K562 (cell line): ENCODE data around the gene YKT6. TPM values are rescaled to one million over a fixed set of nuclear protein-coding genes. Genes with fewer than 3 reads are reported as not detected.

Experiments used
- ATAC-seq: fragments of 200-7000 bp; cut with Tn5 transposase; 3 replicates; pipeline ENCODE4 v1.9.1; 2020; ENCODE audit warnings: moderate library complexity
- BruUV-seq: library from RNA; stranded (reverse); fragments of 400-500 nt; replicated peaks from 2 replicates; lab custom pipeline; 2021; lab: Mats Ljungman, UMichigan
- CTCF ChIA-PET: fragments of 300-600 bp; formaldehyde crosslinking; extraction: SDS; loops from one replicate; lab custom pipeline; 2021; ENCODE audit warnings: low intra/inter-chr PET ratio; lab: Yijun Ruan, JAX
- POLR2A ChIA-PET: fragments of 300-600, 350-650 bp; sonication (Branson Sonifier 250); formaldehyde crosslinking; extraction: SDS; loops from one replicate; lab custom pipeline; 2021; ENCODE audit warnings: antibody characterized with exemption, inconsistent platforms; lab: Yijun Ruan, JAX
- DNase-seq, 4 experiments: peaks; one replicate each; pipeline versions ENCODE4 v3.0.0 to v3.0.0-alpha.2; 2011 to 2018; ENCODE audit warnings: low spot score in 3 of 4, mixed read lengths in 3 of 4; ENCODE audit errors: extremely low read depth in 1 of 4
- FAIRE-seq: peaks from 2 replicates; lab custom pipeline; 2011; peaks lifted over from hg19 to GRCh38; lab: Jason Lieb, UNC
- H2AFZ ChIP-seq: 2 replicates; pipeline ENCODE4 v1.6.0; 2011; ENCODE audit warnings: low read depth, low read length, control low read depth, inconsistent platforms
- H3K27ac ChIP-seq: fragments of 200-600 bp; 3 replicates; pipeline ENCODE4 v1.8.0; 2011; ENCODE audit warnings: low read depth, mild to moderate bottlenecking, control low read depth, inconsistent platforms, low read length, moderate library complexity, mixed read lengths; ENCODE audit errors: extremely low read depth
- H3K27me3 ChIP-seq, 2 experiments: fragments of 300-600 bp in 1 of 2; 2 replicates in 1 of 2; 3 replicates in 1 of 2; pipeline versions ENCODE4 v1.6.0 to v1.8.0; 2011; ENCODE audit warnings: inconsistent platforms in 2 of 2, low read length in 2 of 2, mild to moderate bottlenecking in 1 of 2, mixed read lengths in 1 of 2, moderate library complexity in 1 of 2; ENCODE audit not compliant: control insufficient read depth in 2 of 2, insufficient read depth in 2 of 2
- H3K36me3 ChIP-seq: fragments of 300-600 bp; 3 replicates; pipeline ENCODE4 v1.8.0; 2011; ENCODE audit warnings: mild to moderate bottlenecking, low read length, inconsistent platforms; ENCODE audit not compliant: control insufficient read depth, insufficient read depth
- H3K4me1 ChIP-seq, 2 experiments: fragments of 200-600 bp in 1 of 2; replicated peaks in 1 of 2; 2 replicates in 1 of 2; 3 replicates in 1 of 2; pipeline versions ENCODE4 v1.5.1 to v1.8.0; 2011; ENCODE audit warnings: inconsistent platforms in 2 of 2, low read length in 2 of 2, mild to moderate bottlenecking in 1 of 2, mixed read lengths in 1 of 2, moderate library complexity in 1 of 2; ENCODE audit not compliant: control insufficient read depth in 2 of 2, insufficient read depth in 2 of 2
- H3K4me2 ChIP-seq: 2 replicates; pipeline ENCODE4 v1.6.1; 2011; ENCODE audit warnings: low read length, control low read depth, inconsistent platforms, mixed read lengths; ENCODE audit not compliant: insufficient read depth
- H3K4me3 ChIP-seq: fragments of 200-600 bp; sonication (generic), shearing (Covaris generic); 2 replicates; pipeline ENCODE4 v1.5.1; 2016; ENCODE audit warnings: control low read depth, inconsistent platforms
- H3K79me2 ChIP-seq: fragments of 200-600 bp; 3 replicates; pipeline ENCODE4 v1.8.0; 2011; ENCODE audit warnings: low read length, inconsistent platforms; ENCODE audit not compliant: control insufficient read depth, insufficient read depth
- H3K9ac ChIP-seq, 2 experiments: 2 replicates each; pipeline versions ENCODE4 v1.6.0 to v1.6.1; 2011; ENCODE audit warnings: low read depth in 2 of 2, low read length in 2 of 2, control low read depth in 1 of 2, inconsistent platforms in 1 of 2, mild to moderate bottlenecking in 1 of 2, mixed read lengths in 1 of 2; ENCODE audit not compliant: insufficient read depth in 1 of 2
- H3K9me1 ChIP-seq: one replicate; pipeline ENCODE4 v1.6.0; 2011; ENCODE audit warnings: inconsistent platforms, mild to moderate bottlenecking, low read length, moderate library complexity; ENCODE audit not compliant: control insufficient read depth, insufficient read depth
- H3K9me3 ChIP-seq: replicated peaks from 2 replicates; pipeline ENCODE4 v1.5.1; 2011; ENCODE audit warnings: low read depth, low read length, inconsistent platforms; ENCODE audit not compliant: control insufficient read depth, insufficient read depth
- H4K20me1 ChIP-seq: replicated peaks from 2 replicates; pipeline ENCODE4 v1.6.1; 2011; ENCODE audit warnings: low read length, inconsistent platforms, mixed read lengths; ENCODE audit not compliant: control insufficient read depth, insufficient read depth
- ATF7 ChIP-seq: fragments of 450-650 bp; IDR thresholded peaks from 2 replicates; pipeline ENCODE4 v1.7.1; 2014; ENCODE audit warnings: mild to moderate bottlenecking, moderate library complexity
- HCFC1 ChIP-seq: IDR thresholded peaks from 2 replicates; pipeline ENCODE4 v1.6.1; 2012; ENCODE audit warnings: low read depth, low read length, improper control_type of control experiment
- MAFG ChIP-seq: fragments of 450-650 bp; conservative IDR thresholded peaks from 2 replicates; pipeline ENCODE4 v1.6.1; 2016; ENCODE audit warnings: missing genetic modification characterization, missing compliant biosample characterization
- POLR2G ChIP-seq: fragments of 200-400 bp; formaldehyde crosslinking; IDR thresholded peaks from 2 replicates; pipeline ENCODE4 v1.6.1; 2017; ENCODE audit warnings: low read depth, mild to moderate bottlenecking, antibody characterized with exemption, low read length, moderate library complexity
- POLR3G ChIP-seq: IDR thresholded peaks from 2 replicates; pipeline ENCODE4 v1.6.1; 2011; ENCODE audit not compliant: insufficient read length, insufficient replicate concordance; ENCODE audit errors: extremely low read depth
- YY1 ChIP-seq, 3 experiments: IDR thresholded peaks; 2 replicates each; pipeline ENCODE4 v1.6.1; 2011; ENCODE audit warnings: low read length in 2 of 3, mild to moderate bottlenecking in 2 of 3, moderate library complexity in 2 of 3, borderline replicate concordance in 1 of 3, control low read depth in 1 of 3, low read depth in 1 of 3; ENCODE audit not compliant: insufficient read depth in 3 of 3, insufficient replicate concordance in 2 of 3, control insufficient read depth in 1 of 3, insufficient read length in 1 of 3; ENCODE audit errors: extremely low read depth in 1 of 3
- ZNF780A ChIP-seq: fragments of 250-450 bp; sonication (Bioruptor Pico); IDR thresholded peaks from 2 replicates; pipeline ENCODE4 v1.5.0; 2021; ENCODE audit warnings: mild to moderate bottlenecking
- WGBS: fragments of 100-300 bp; shearing (Covaris generic); methylation state at CpG from one replicate; pipeline ENCODE4 v1.1.6; 2016; ENCODE audit warnings: low coverage, mixed read lengths; ENCODE audit not compliant: insufficient coverage; ENCODE audit errors: missing lambda C conversion rate; 5-methylcytosine and 5-hydroxymethylcytosine counted together
- in situ Hi-C: fragments of 300-500 bp; cut with MboI; formaldehyde crosslinking; loops from 4 replicates; pipeline ENCODE4 v1.15.0; 2018; ENCODE audit warnings: inconsistent platforms, mixed read lengths
- intact Hi-C: fragments of 100-400 bp; cut with micrococcal nuclease; formaldehyde crosslinking; loops from 2 replicates; pipeline ENCODE4 v1.14.2; 2022
- polyA plus RNA-seq, 8 experiments: library from polyadenylated mRNA; depleted of rRNA in 4 of 8; stranded (reverse) in 5 of 8; unstranded in 3 of 8; fragments of >200 nt; fragmentation: Nextera tagmentation in 2 of 8; fragmentation: Illumina TruSeq in 1 of 8; extraction: Ambion mirVana in 2 of 8; extraction: Trizol in 1 of 8; gene quantifications; 2 replicates each; pipeline versions ENCODE4 v1.2.1 to v1.2.3, GENCODE V29; 2011 to 2014; ENCODE audit warnings: inconsistent platforms in 1 of 8, missing spikeins in 1 of 8
- total RNA-seq, 7 experiments: library from RNA; depleted of rRNA in 6 of 7; stranded (reverse); fragments of >200 nt in 6 of 7; fragmentation: Illumina TruSeq in 2 of 7; extraction: Trizol in 2 of 7; gene quantifications; 2 replicates each; pipeline versions ENCODE4 v1.2.1 to v1.2.3, GENCODE V29; 2011 to 2021; ENCODE audit warnings: low replicate concordance in 1 of 7
- TF ChIP-seq, protein P1 (sequence below), 3 experiments: IDR thresholded peaks in 2 of 3; conservative IDR thresholded peaks in 1 of 3; 2 replicates each; pipeline ENCODE4 v1.5.1; 2011 to 2012; ENCODE audit warnings: low read length in 3 of 3, mild to moderate bottlenecking in 3 of 3, control low read depth in 2 of 3, improper control_type of control experiment in 1 of 3, inconsistent platforms in 1 of 3, low read depth in 1 of 3, mixed read lengths in 1 of 3, moderate library complexity in 1 of 3; ENCODE audit not compliant: insufficient read depth in 2 of 3
- TF ChIP-seq, protein P2 (sequence below): fragments of 450-650 bp; IDR thresholded peaks from 2 replicates; pipeline ENCODE4 v1.7.0; 2016; ENCODE audit warnings: borderline replicate concordance
- TF ChIP-seq, protein P3 (sequence below): fragments of 250-450 bp; sonication (Bioruptor Pico); IDR thresholded peaks from 2 replicates; pipeline ENCODE4 v1.5.0; 2020; ENCODE audit warnings: mild to moderate bottlenecking, borderline replicate concordance

YKT6 gene
- total and polyA plus RNA-seq, 9 of the 15 experiments (the other 6 are each of a cell fraction or from before 2014, with no cell fraction given): 1.6 to 90.6 (median 75.1) TPM

DNA sequence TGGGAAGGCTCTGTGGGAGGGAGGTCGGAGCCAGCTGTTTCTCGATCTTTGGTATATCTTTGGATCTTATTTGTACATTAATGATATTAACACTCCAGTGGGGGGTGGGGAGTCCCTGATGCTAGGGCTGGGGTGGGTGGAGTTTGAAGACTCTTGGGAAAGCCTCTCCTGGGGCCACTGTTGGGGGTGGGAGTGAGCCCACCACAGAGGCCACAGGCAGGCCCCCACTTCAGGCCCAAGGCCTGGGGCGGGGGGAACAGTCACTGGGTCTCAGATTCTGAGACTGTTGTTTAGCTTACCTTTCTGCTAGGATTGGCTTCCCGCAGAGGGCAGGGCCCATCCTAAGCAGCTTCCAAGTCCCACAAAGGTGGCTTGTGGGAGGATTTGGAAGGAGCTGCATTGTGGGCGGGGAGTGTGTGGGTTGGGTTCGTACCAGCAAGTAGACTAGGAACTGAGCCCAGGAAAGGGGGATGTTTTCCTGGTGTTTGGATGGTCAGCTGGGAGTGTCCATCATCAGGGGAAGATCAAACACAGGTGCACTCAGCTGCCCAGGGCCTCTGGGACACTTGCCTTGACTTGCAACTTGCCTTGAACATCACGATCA is 11.9 kb downstream of the YKT6 start:
- H3K4me2 ChIP-seq: no peak overlapping the region
- H3K27ac ChIP-seq: no peak overlapping the region
- H3K9me1 ChIP-seq: peaks cover 9% of the 10 kb centered on the region
- ATAC-seq (no peak), DNase-seq (no peak), FAIRE-seq (no peak)
- no peaks in the 10 kb centered on the region for H3K9me3 ChIP-seq
- ChIA-PET CTCF (interaction anchor here (0.6 kb wide), 1 partner anchor 1047 kb away, joined by 3 read pairs; no protein-coding TSS in a partner anchor), POLR2A (interaction anchor here (0.6 to 0.9 kb wide), 3 partner anchors 10 to 752 kb away, joined by 3 to 6 read pairs (median 4); partner anchors contain the start of gene YKT6)
- H4K20me1 ChIP-seq: peaks cover 15% of the 10 kb centered on the region
- intact Hi-C loops: no loop called here
- H3K27me3 ChIP-seq: no peaks in the 10 kb centered on the region
- no peak overlapping the region for H3K4me3 ChIP-seq
- TSS peak; percentile 21 for BruUV-seq
- H2AFZ ChIP-seq: no peak overlapping the region
- H3K9ac ChIP-seq: no peak overlapping the region
- TF ChIP-seq YY1 (IDR thresholded peaks at IDR 0.05; ENCODE audit: borderline replicate concordance in 1 of 3, control insufficient read depth in 1 of 3, extremely low read depth in 1 of 3, insufficient read depth in 3 of 3, insufficient read length in 1 of 3, insufficient replicate concordance in 2 of 3, low read depth in 1 of 3, low read length in 2 of 3): no peak
- TF ChIP-seq POLR2G: no peak
- TF ChIP-seq ZNF780A (CRISPR knock-in tag): no peak
- TF ChIP-seq, protein P1, sequence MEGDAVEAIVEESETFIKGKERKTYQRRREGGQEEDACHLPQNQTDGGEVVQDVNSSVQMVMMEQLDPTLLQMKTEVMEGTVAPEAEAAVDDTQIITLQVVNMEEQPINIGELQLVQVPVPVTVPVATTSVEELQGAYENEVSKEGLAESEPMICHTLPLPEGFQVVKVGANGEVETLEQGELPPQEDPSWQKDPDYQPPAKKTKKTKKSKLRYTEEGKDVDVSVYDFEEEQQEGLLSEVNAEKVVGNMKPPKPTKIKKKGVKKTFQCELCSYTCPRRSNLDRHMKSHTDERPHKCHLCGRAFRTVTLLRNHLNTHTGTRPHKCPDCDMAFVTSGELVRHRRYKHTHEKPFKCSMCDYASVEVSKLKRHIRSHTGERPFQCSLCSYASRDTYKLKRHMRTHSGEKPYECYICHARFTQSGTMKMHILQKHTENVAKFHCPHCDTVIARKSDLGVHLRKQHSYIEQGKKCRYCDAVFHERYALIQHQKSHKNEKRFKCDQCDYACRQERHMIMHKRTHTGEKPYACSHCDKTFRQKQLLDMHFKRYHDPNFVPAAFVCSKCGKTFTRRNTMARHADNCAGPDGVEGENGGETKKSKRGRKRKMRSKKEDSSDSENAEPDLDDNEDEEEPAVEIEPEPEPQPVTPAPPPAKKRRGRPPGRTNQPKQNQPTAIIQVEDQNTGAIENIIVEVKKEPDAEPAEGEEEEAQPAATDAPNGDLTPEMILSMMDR (IDR thresholded peaks at IDR 0.05 in 2 of 3, conservative IDR thresholded peaks at IDR 0.05 in 1 of 3; ENCODE audit: insufficient read depth in 2 of 3, low read depth in 1 of 3, low read length in 3 of 3): no peak
- TF ChIP-seq HCFC1: no peak
- no peak for TF ChIP-seq MAFG (tag)
- TF ChIP-seq ATF7: no peak
- TF ChIP-seq POLR3G: no peak
- TF ChIP-seq, protein P2, sequence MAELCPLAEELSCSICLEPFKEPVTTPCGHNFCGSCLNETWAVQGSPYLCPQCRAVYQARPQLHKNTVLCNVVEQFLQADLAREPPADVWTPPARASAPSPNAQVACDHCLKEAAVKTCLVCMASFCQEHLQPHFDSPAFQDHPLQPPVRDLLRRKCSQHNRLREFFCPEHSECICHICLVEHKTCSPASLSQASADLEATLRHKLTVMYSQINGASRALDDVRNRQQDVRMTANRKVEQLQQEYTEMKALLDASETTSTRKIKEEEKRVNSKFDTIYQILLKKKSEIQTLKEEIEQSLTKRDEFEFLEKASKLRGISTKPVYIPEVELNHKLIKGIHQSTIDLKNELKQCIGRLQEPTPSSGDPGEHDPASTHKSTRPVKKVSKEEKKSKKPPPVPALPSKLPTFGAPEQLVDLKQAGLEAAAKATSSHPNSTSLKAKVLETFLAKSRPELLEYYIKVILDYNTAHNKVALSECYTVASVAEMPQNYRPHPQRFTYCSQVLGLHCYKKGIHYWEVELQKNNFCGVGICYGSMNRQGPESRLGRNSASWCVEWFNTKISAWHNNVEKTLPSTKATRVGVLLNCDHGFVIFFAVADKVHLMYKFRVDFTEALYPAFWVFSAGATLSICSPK: no peak
- TF ChIP-seq, protein P3, sequence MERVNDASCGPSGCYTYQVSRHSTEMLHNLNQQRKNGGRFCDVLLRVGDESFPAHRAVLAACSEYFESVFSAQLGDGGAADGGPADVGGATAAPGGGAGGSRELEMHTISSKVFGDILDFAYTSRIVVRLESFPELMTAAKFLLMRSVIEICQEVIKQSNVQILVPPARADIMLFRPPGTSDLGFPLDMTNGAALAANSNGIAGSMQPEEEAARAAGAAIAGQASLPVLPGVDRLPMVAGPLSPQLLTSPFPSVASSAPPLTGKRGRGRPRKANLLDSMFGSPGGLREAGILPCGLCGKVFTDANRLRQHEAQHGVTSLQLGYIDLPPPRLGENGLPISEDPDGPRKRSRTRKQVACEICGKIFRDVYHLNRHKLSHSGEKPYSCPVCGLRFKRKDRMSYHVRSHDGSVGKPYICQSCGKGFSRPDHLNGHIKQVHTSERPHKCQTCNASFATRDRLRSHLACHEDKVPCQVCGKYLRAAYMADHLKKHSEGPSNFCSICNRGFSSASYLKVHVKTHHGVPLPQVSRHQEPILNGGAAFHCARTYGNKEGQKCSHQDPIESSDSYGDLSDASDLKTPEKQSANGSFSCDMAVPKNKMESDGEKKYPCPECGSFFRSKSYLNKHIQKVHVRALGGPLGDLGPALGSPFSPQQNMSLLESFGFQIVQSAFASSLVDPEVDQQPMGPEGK (CRISPR knock-in tag): no peak
- no peaks in the 10 kb centered on the region for H3K79me2 ChIP-seq
- H3K36me3 ChIP-seq: peaks cover 54% of the 10 kb centered on the region; the same call in 2 of the 3 replicates
- in situ Hi-C loops: no loop called here
- H3K4me1 ChIP-seq: peaks cover 13 to 30% of the 10 kb centered on the region in 2 experiments; a peak in 4 of 5 replicates
- WGBS: 83% methylated on average over 6 of the region's 7 CpGs
